K562 (cell line): ENCODE measurements around the gene WBP1L. TPM values are rescaled to one million over a fixed set of nuclear protein-coding genes. Genes with fewer than 3 reads are reported as not detected.

Source experiments
- ATAC-seq: fragments of 200-7000 bp; cut with Tn5 transposase; 3 replicates; pipeline ENCODE4 v1.9.1; 2020; ENCODE audit warnings: moderate library complexity
- BruUV-seq: library from RNA; stranded (reverse); fragments of 400-500 nt; replicated peaks from 2 replicates; lab custom pipeline; 2021; lab: Mats Ljungman, UMichigan
- CTCF ChIA-PET: fragments of 300-600 bp; formaldehyde crosslinking; extraction: SDS; loops from one replicate; lab custom pipeline; 2021; ENCODE audit warnings: low intra/inter-chr PET ratio; lab: Yijun Ruan, JAX
- POLR2A ChIA-PET: fragments of 300-600, 350-650 bp; sonication (Branson Sonifier 250); formaldehyde crosslinking; extraction: SDS; loops from one replicate; lab custom pipeline; 2021; ENCODE audit warnings: antibody characterized with exemption, inconsistent platforms; lab: Yijun Ruan, JAX
- DNase-seq, 4 experiments: peaks; one replicate each; pipeline versions ENCODE4 v3.0.0 to v3.0.0-alpha.2; 2011 to 2018; ENCODE audit warnings: low spot score in 3 of 4, mixed read lengths in 3 of 4; ENCODE audit errors: extremely low read depth in 1 of 4
- FAIRE-seq: peaks from 2 replicates; lab custom pipeline; 2011; peaks lifted over from hg19 to GRCh38; lab: Jason Lieb, UNC
- H2AFZ ChIP-seq: 2 replicates; pipeline ENCODE4 v1.6.0; 2011; ENCODE audit warnings: low read depth, low read length, control low read depth, inconsistent platforms
- H3K27ac ChIP-seq: fragments of 200-600 bp; 3 replicates; pipeline ENCODE4 v1.8.0; 2011; ENCODE audit warnings: low read depth, mild to moderate bottlenecking, control low read depth, inconsistent platforms, low read length, moderate library complexity, mixed read lengths; ENCODE audit errors: extremely low read depth
- H3K27me3 ChIP-seq, 2 experiments: fragments of 300-600 bp in 1 of 2; 2 replicates in 1 of 2; 3 replicates in 1 of 2; pipeline versions ENCODE4 v1.6.0 to v1.8.0; 2011; ENCODE audit warnings: inconsistent platforms in 2 of 2, low read length in 2 of 2, mild to moderate bottlenecking in 1 of 2, mixed read lengths in 1 of 2, moderate library complexity in 1 of 2; ENCODE audit not compliant: control insufficient read depth in 2 of 2, insufficient read depth in 2 of 2
- H3K36me3 ChIP-seq: fragments of 300-600 bp; 3 replicates; pipeline ENCODE4 v1.8.0; 2011; ENCODE audit warnings: mild to moderate bottlenecking, low read length, inconsistent platforms; ENCODE audit not compliant: control insufficient read depth, insufficient read depth
- H3K4me1 ChIP-seq, 2 experiments: fragments of 200-600 bp in 1 of 2; replicated peaks in 1 of 2; 2 replicates in 1 of 2; 3 replicates in 1 of 2; pipeline versions ENCODE4 v1.5.1 to v1.8.0; 2011; ENCODE audit warnings: inconsistent platforms in 2 of 2, low read length in 2 of 2, mild to moderate bottlenecking in 1 of 2, mixed read lengths in 1 of 2, moderate library complexity in 1 of 2; ENCODE audit not compliant: control insufficient read depth in 2 of 2, insufficient read depth in 2 of 2
- H3K4me2 ChIP-seq: 2 replicates; pipeline ENCODE4 v1.6.1; 2011; ENCODE audit warnings: low read length, control low read depth, inconsistent platforms, mixed read lengths; ENCODE audit not compliant: insufficient read depth
- H3K4me3 ChIP-seq: fragments of 200-600 bp; sonication (generic), shearing (Covaris generic); 2 replicates; pipeline ENCODE4 v1.5.1; 2016; ENCODE audit warnings: control low read depth, inconsistent platforms
- H3K79me2 ChIP-seq: fragments of 200-600 bp; 3 replicates; pipeline ENCODE4 v1.8.0; 2011; ENCODE audit warnings: low read length, inconsistent platforms; ENCODE audit not compliant: control insufficient read depth, insufficient read depth
- H3K9ac ChIP-seq, 2 experiments: 2 replicates each; pipeline versions ENCODE4 v1.6.0 to v1.6.1; 2011; ENCODE audit warnings: low read depth in 2 of 2, low read length in 2 of 2, control low read depth in 1 of 2, inconsistent platforms in 1 of 2, mild to moderate bottlenecking in 1 of 2, mixed read lengths in 1 of 2; ENCODE audit not compliant: insufficient read depth in 1 of 2
- H3K9me1 ChIP-seq: one replicate; pipeline ENCODE4 v1.6.0; 2011; ENCODE audit warnings: inconsistent platforms, mild to moderate bottlenecking, low read length, moderate library complexity; ENCODE audit not compliant: control insufficient read depth, insufficient read depth
- H3K9me3 ChIP-seq: replicated peaks from 2 replicates; pipeline ENCODE4 v1.5.1; 2011; ENCODE audit warnings: low read depth, low read length, inconsistent platforms; ENCODE audit not compliant: control insufficient read depth, insufficient read depth
- H4K20me1 ChIP-seq: replicated peaks from 2 replicates; pipeline ENCODE4 v1.6.1; 2011; ENCODE audit warnings: low read length, inconsistent platforms, mixed read lengths; ENCODE audit not compliant: control insufficient read depth, insufficient read depth
- CHD2 ChIP-seq: IDR thresholded peaks from 2 replicates; pipeline ENCODE4 v1.6.1; 2011; ENCODE audit warnings: low read depth, low read length
- CREBBP ChIP-seq: IDR thresholded peaks from one replicate; pipeline ENCODE4 v1.6.1; 2012; ENCODE audit warnings: low read depth, mild to moderate bottlenecking, control low read depth, inconsistent platforms, low read length
- EZH2 ChIP-seq: IDR thresholded peaks from 2 replicates; pipeline ENCODE4 v1.6.1; 2012; ENCODE audit warnings: low read depth, mild to moderate bottlenecking, inconsistent platforms, low read length, borderline replicate concordance
- GTF2A2 ChIP-seq: IDR thresholded peaks from 2 replicates; pipeline ENCODE4 v1.6.1; 2016; ENCODE audit warnings: mild to moderate bottlenecking, missing genetic modification characterization, missing compliant biosample characterization
- HDAC6 ChIP-seq: IDR thresholded peaks from 2 replicates; pipeline ENCODE4 v1.6.1; 2012; ENCODE audit warnings: low read depth, mild to moderate bottlenecking, control low read depth, inconsistent platforms, low read length, moderate library complexity
- HNRNPK ChIP-seq: fragments of 200-400 bp; formaldehyde crosslinking; IDR thresholded peaks from one replicate; pipeline ENCODE4 v1.6.1; 2018; ENCODE audit warnings: mild to moderate bottlenecking, low read depth, low read length; ENCODE audit not compliant: poor library complexity, severe bottlenecking
- POU5F1 ChIP-seq: fragments of 150-350 bp; IDR thresholded peaks from 2 replicates; pipeline ENCODE4 v1.6.1; 2014; ENCODE audit warnings: borderline replicate concordance, low read length, low read depth, mild to moderate bottlenecking; ENCODE audit not compliant: partially characterized antibody
- SIN3B ChIP-seq: fragments of 450-650 bp; IDR thresholded peaks from 2 replicates; pipeline ENCODE4 v1.6.1; 2017; ENCODE audit warnings: low read depth, mild to moderate bottlenecking, moderate library complexity
- ZKSCAN3 ChIP-seq: fragments of 250-450 bp; sonication (Bioruptor Pico); IDR thresholded peaks from 2 replicates; pipeline ENCODE4 v1.4.0; 2020
- ZNF75A ChIP-seq: fragments of 450-650 bp; formaldehyde crosslinking; IDR thresholded peaks from 2 replicates; pipeline ENCODE4 v1.4.0; 2020; ENCODE audit warnings: mild to moderate bottlenecking
- ZNF778 ChIP-seq: fragments of 450-650 bp; formaldehyde crosslinking; IDR thresholded peaks from 2 replicates; pipeline ENCODE4 v1.4.0; 2020; ENCODE audit warnings: mild to moderate bottlenecking, moderate library complexity
- WGBS: fragments of 100-300 bp; shearing (Covaris generic); methylation state at CpG from one replicate; pipeline ENCODE4 v1.1.6; 2016; ENCODE audit warnings: low coverage, mixed read lengths; ENCODE audit not compliant: insufficient coverage; ENCODE audit errors: missing lambda C conversion rate; 5-methylcytosine and 5-hydroxymethylcytosine counted together
- in situ Hi-C: fragments of 300-500 bp; cut with MboI; formaldehyde crosslinking; loops from 4 replicates; pipeline ENCODE4 v1.15.0; 2018; ENCODE audit warnings: inconsistent platforms, mixed read lengths
- intact Hi-C: fragments of 100-400 bp; cut with micrococcal nuclease; formaldehyde crosslinking; loops from 2 replicates; pipeline ENCODE4 v1.14.2; 2022
- polyA plus RNA-seq, 8 experiments: library from polyadenylated mRNA; depleted of rRNA in 4 of 8; stranded (reverse) in 5 of 8; unstranded in 3 of 8; fragments of >200 nt; fragmentation: Nextera tagmentation in 2 of 8; fragmentation: Illumina TruSeq in 1 of 8; extraction: Ambion mirVana in 2 of 8; extraction: Trizol in 1 of 8; gene quantifications; 2 replicates each; pipeline versions ENCODE4 v1.2.1 to v1.2.3, GENCODE V29; 2011 to 2014; ENCODE audit warnings: inconsistent platforms in 1 of 8, missing spikeins in 1 of 8
- total RNA-seq, 7 experiments: library from RNA; depleted of rRNA in 6 of 7; stranded (reverse); fragments of >200 nt in 6 of 7; fragmentation: Illumina TruSeq in 2 of 7; extraction: Trizol in 2 of 7; gene quantifications; 2 replicates each; pipeline versions ENCODE4 v1.2.1 to v1.2.3, GENCODE V29; 2011 to 2021; ENCODE audit warnings: low replicate concordance in 1 of 7
- TF ChIP-seq, protein P1 (sequence below): fragments of 450-650 bp; IDR thresholded peaks from 2 replicates; pipeline ENCODE4 v1.7.1; 2018; ENCODE audit warnings: mild to moderate bottlenecking, low read depth; ENCODE audit not compliant: partially characterized antibody
- TF ChIP-seq, protein P2 (sequence below): sonication (generic); formaldehyde crosslinking; IDR thresholded peaks from 2 replicates; pipeline ENCODE4 v1.8.1; 2022; ENCODE audit warnings: missing genetic modification reagents
- TF ChIP-seq, protein P3 (sequence below): fragments of 250-450 bp; sonication (Bioruptor Pico); IDR thresholded peaks from 2 replicates; pipeline ENCODE4 v1.8.0; 2021; ENCODE audit warnings: moderate library complexity, mild to moderate bottlenecking, inconsistent platforms
- TF ChIP-seq, protein P4 (sequence below): sonication (generic); formaldehyde crosslinking; IDR thresholded peaks from 2 replicates; pipeline ENCODE4 v1.8.0; 2022; ENCODE audit warnings: missing genetic modification reagents, mild to moderate bottlenecking, borderline replicate concordance

WBP1L gene
- total and polyA plus RNA-seq, 9 of the 15 experiments (the other 6 are each of a cell fraction or from before 2014, with no cell fraction given) = 3.2 to 14.4 (median 11.3) TPM

DNA sequence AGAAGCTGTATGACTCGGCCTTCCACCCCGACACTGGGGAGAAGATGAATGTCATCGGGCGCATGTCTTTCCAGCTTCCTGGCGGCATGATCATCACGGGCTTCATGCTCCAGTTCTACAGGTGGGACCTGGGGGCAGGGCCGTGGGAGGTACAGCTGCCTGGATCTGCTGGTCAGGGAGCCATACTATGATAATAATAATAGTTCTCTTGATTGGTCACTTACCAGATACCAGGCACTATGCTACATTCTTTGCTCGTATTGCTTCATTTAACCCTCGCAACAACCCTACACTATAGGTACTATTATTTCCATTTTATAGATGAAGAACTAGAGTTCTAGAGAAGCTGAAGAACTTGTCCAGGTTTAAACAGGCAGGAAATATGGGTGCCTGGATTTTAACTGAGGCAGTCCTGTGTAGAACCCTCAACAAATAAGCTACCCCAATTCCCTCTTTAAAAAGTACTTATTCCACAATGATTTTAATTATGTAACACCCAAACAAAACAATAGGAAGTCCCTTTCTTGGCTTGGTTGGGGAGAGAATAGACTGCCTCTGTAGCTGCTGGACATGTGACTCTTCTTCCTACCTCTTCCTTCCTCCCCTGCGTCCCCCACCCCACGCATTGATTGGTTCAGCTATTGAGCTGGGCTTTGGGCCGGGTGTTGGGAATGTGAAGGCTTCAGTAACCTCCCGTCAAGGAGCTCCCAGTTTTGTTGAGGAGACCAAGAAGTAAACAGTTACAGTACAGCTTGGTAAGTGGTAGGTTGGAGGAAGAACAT, 16.5 kb upstream of the WBP1L start:
- no peaks in the 10 kb centered on the region for H3K27me3 ChIP-seq
- H4K20me1 ChIP-seq = no peaks in the 10 kb centered on the region
- intact Hi-C loops = loop anchor here (5.0 kb wide), 4 partner anchors 105 to 515 kb away; partner anchors contain the start of gene CNNM2
- WGBS = 80% methylated on average over 8 of the region's 13 CpGs
- H3K36me3 ChIP-seq = peaks cover 53% of the 10 kb centered on the region
- no peak overlapping the region for H3K9ac ChIP-seq
- in situ Hi-C loops = loop anchor here (5.0 kb wide), 2 partner anchors 105 to 340 kb away; no protein-coding TSS in a partner anchor
- no peak overlapping the region for H3K4me3 ChIP-seq
- FAIRE-seq (no peak), DNase-seq (no peak), ATAC-seq (no peak)
- H3K9me3 ChIP-seq = no peaks in the 10 kb centered on the region
- BruUV-seq = no TSS peak
- H3K4me2 ChIP-seq = no peak overlapping the region
- no peaks in the 10 kb centered on the region for H3K9me1 ChIP-seq
- ChIA-PET CTCF (no interaction called here), POLR2A (no interaction called here)
- peaks cover 0 to 5% of the 10 kb centered on the region in 2 experiments; a peak in 1 of 5 replicates for H3K4me1 ChIP-seq
- no peak overlapping the region for H2AFZ ChIP-seq
- no peak overlapping the region for H3K27ac ChIP-seq
- H3K79me2 ChIP-seq = peaks cover 6% of the 10 kb centered on the region; the same call in 1 of the 3 replicates
- TF ChIP-seq CREBBP (no peak), POU5F1 (no peak), EZH2 (no peak), ZNF778 (CRISPR knock-in tag) (no peak), HDAC6 (no peak), CHD2 (no peak), GTF2A2 (tag) (no peak), SIN3B (no peak), ZNF75A (CRISPR knock-in tag) (no peak), HNRNPK (no peak), ZKSCAN3 (CRISPR knock-in tag) (no peak)
- TF ChIP-seq, protein P1, sequence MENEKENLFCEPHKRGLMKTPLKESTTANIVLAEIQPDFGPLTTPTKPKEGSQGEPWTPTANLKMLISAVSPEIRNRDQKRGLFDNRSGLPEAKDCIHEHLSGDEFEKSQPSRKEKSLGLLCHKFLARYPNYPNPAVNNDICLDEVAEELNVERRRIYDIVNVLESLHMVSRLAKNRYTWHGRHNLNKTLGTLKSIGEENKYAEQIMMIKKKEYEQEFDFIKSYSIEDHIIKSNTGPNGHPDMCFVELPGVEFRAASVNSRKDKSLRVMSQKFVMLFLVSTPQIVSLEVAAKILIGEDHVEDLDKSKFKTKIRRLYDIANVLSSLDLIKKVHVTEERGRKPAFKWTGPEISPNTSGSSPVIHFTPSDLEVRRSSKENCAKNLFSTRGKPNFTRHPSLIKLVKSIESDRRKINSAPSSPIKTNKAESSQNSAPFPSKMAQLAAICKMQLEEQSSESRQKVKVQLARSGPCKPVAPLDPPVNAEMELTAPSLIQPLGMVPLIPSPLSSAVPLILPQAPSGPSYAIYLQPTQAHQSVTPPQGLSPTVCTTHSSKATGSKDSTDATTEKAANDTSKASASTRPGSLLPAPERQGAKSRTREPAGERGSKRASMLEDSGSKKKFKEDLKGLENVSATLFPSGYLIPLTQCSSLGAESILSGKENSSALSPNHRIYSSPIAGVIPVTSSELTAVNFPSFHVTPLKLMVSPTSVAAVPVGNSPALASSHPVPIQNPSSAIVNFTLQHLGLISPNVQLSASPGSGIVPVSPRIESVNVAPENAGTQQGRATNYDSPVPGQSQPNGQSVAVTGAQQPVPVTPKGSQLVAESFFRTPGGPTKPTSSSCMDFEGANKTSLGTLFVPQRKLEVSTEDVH = no peak
- TF ChIP-seq, protein P2, sequence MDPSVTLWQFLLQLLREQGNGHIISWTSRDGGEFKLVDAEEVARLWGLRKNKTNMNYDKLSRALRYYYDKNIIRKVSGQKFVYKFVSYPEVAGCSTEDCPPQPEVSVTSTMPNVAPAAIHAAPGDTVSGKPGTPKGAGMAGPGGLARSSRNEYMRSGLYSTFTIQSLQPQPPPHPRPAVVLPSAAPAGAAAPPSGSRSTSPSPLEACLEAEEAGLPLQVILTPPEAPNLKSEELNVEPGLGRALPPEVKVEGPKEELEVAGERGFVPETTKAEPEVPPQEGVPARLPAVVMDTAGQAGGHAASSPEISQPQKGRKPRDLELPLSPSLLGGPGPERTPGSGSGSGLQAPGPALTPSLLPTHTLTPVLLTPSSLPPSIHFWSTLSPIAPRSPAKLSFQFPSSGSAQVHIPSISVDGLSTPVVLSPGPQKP = no peak
- TF ChIP-seq, protein P3, sequence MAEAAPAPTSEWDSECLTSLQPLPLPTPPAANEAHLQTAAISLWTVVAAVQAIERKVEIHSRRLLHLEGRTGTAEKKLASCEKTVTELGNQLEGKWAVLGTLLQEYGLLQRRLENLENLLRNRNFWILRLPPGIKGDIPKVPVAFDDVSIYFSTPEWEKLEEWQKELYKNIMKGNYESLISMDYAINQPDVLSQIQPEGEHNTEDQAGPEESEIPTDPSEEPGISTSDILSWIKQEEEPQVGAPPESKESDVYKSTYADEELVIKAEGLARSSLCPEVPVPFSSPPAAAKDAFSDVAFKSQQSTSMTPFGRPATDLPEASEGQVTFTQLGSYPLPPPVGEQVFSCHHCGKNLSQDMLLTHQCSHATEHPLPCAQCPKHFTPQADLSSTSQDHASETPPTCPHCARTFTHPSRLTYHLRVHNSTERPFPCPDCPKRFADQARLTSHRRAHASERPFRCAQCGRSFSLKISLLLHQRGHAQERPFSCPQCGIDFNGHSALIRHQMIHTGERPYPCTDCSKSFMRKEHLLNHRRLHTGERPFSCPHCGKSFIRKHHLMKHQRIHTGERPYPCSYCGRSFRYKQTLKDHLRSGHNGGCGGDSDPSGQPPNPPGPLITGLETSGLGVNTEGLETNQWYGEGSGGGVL (CRISPR knock-in tag) = no peak
- TF ChIP-seq, protein P4, sequence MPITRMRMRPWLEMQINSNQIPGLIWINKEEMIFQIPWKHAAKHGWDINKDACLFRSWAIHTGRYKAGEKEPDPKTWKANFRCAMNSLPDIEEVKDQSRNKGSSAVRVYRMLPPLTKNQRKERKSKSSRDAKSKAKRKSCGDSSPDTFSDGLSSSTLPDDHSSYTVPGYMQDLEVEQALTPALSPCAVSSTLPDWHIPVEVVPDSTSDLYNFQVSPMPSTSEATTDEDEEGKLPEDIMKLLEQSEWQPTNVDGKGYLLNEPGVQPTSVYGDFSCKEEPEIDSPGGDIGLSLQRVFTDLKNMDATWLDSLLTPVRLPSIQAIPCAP (CRISPR knock-in tag) = no peak
